HG03575 (cell line): Measurements from ENCODE around the gene ADGRD2.

ENCODE experiments used
- ATAC-seq: cut with Tn5 transposase; IDR thresholded peaks from one replicate; pipeline ENCODE4 v1.9.1; 2021; ENCODE audit not compliant: unreplicated experiment, insufficient number of reproducible peaks, low FRiP score; ENCODE audit errors: extremely low read depth

The ADGRD2 gene

DNA sequence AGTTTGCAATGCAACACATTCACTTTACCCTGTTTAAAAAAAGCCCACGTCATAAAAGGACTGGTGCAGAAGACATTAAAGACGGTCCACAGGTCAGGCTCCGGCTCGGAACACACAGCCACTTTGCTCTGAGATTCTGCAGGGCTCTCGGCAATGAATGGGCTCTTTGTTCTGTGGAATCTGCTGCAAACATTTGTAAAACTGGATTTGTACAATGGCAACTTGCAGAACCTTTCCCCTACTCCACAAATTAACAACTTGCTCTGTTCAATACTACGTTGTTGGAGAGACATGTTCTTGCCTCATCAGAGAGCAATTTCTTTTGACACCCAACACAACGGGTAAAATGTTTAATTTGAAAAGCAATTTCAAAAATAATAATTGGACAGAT lies 70.0 kb downstream of the ADGRD2 start:
- no peak for ATAC-seq

DNA sequence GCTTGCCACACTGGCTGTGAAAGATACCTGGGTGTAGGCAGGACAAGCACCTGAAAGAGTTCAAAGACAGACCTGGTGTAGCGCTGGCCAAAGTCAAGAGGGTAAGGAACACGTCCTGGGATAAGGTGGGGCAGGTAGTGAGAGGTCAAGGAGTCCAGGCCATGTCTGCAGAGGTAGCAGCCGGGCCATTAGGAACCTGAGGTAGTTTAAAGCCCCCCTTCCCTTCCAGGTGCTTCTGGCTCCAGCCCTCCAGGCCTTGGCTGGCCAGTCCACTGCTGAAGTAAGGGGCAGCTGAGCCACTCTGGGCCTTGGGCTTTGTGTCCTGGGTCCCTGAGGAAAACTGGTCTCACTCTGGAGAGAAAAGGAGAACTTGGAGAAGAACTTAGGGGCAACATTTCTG lies 70.9 kb downstream of the ADGRD2 start:
- ATAC-seq: no peak

DNA sequence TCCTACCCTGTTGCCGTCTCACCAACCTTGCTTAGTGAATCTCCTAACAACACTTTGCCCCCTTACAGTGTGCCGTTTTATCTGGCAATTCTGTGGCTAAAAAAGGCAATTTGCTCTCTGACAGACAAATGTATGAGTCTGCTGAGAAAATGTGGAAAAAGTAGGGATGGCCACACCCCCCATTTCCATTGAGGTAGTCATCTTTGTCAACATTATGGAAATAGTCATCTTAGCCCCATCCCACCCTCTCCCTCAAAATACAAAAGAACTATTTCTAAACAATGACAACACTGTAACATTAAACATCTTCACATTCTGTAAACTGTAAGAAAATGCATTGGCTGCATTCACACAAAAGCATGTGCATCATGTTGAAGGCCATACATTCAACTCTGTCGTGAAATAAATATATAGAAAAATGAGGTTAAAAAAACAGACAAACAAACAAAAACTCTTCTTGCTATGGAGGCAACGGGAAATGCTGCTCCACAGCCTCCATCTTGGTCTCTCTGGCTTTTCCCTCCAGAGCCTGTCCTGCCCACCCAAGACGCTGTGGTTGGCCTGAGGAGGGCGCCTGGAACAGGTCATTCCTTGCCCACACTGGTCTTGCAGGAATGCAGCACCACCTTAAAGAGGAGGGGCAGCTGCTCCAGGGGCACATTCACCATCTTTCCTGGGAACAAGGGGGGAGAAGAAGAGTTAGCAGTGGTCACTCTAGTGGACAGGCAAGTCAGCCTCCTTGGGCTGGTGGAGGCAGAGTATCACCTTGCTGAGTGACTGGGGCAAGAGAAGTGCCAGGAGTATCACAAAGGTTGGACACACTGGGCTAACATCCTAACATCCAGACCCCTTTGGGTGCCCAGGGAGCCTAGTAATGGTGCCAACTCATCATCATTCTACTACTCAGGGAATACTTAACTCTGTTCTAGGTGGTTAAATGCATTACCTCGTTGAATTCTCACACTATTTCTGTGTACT lies 72.2 kb downstream of the ADGRD2 start:
- no peak for ATAC-seq

DNA sequence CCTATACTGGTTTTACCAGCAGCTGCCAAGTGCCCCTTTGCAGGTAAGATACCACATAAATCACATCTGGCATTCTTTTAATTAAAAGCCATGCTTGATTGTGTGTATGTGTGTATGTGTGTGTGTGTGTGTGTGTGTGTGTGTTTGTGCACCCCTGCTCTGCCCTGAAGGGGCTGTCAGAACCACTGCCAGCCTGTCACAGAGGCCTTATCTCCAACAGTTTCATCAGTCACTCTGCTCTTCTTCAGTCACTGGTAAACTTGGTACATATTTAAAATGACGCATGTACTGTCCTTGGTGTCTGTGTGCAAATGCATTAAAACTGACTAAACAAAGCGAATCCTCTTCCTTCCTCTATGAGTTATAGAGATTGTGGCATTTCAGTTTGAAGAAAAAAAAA lies 75.9 kb downstream of the ADGRD2 start:
- no peak for ATAC-seq

DNA sequence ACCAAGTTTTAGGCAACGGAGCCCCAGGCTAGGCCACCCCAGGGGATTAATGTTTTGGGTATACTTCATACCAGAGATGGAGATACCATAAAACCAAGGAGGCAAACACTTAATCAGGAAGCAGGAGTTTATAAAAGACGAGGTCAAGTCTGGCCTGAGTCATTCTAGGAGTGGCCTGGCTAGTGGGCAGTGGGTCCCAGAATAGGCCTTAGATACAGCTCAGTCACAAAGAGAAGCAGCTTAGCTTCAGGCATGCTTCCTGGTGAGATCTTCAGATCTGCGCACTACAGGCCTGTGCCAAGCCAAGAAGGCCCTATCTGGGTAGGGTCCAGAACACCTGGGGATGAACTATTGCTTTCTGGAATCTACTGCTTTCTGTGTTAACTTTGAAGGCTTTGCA lies 77.5 kb downstream of the ADGRD2 start:
- ATAC-seq: no peak
